Hematopoietic multipotent progenitor cell treated with erythropoietin and hydrocortisone succinate and interleukin-3 and kit ligand, for 4 days (in vitro differentiated cells): ENCODE measurements around the gene ZNF622.
A peak's percentile ranks its signal among the peaks of the same experiment; 100 is the strongest.

ENCODE experiments used
- DNase-seq: peaks from one replicate; pipeline ENCODE4 v3.0.0-alpha.2; 2015

ZNF622 gene

GRCh38 chr5:16428359-16428758, 37.2 kb downstream of the ZNF622 start:
- no peak for DNase-seq

- no peak for DNase-seq
Measured at GRCh38 chr5:16427587-16427986, 38.0 kb downstream of the ZNF622 start.

GRCh38 chr5:16418471-16418922, 47.1 kb downstream of the ZNF622 start:
- no peak for DNase-seq

DNA sequence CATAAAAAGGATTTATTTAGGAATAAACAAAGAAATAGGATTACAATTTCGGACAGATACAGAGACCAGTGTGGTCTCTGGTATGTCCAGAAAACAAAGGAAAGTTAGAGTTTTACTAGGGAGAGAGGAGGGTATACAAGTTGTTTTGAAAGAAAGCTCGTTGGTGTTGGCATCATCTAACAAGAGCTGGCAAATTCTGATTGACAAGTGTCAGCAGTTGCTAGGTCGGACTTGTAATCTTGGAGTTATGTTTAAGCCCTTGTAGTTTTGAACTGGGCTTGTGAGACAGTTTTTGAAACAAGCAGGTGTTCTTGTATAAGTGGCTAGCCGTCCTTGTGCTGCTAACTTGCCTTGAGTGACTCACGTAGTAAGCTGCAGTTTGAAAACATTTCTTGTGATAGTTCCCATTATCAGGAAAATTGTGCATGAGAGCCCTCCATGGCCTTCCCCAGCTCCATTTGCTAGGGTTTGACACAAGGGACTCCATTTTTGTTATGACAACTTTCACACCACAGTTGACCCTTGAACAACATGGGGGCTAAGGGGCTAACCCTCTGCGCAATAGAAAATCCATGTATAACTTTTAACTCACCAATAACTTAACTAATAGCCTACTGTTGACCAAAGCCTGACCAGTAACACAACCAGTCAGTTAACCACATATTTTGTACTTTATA, 48.1 kb downstream of the ZNF622 start:
- no peak for DNase-seq

DNA sequence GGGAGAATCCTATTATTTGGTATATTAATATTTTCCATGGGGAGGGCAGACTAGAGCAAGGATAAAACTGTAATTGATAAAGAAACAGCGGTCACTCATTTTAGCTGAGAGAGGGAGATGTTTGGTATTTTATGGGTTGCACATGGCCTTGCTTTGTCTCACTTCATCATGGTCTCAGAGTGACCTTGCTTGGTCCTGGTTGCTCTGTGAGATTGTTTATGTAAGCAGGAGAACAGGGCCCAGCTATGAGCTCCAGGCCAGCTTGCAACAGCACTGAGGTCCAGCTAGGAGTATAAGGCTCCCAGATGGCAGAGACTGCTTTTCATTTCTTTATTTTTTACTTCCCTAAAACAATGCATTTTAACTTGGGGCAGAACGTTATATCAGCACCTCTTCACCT, 50.7 kb downstream of the ZNF622 start:
- no peak for DNase-seq

GRCh38 chr5:16413166-16413860, 52.3 kb downstream of the ZNF622 start:
- DNase-seq = no peak

- DNase-seq = no peak
Measured at GRCh38 chr5:16412556-16412955, 53.0 kb downstream of the ZNF622 start.

DNA sequence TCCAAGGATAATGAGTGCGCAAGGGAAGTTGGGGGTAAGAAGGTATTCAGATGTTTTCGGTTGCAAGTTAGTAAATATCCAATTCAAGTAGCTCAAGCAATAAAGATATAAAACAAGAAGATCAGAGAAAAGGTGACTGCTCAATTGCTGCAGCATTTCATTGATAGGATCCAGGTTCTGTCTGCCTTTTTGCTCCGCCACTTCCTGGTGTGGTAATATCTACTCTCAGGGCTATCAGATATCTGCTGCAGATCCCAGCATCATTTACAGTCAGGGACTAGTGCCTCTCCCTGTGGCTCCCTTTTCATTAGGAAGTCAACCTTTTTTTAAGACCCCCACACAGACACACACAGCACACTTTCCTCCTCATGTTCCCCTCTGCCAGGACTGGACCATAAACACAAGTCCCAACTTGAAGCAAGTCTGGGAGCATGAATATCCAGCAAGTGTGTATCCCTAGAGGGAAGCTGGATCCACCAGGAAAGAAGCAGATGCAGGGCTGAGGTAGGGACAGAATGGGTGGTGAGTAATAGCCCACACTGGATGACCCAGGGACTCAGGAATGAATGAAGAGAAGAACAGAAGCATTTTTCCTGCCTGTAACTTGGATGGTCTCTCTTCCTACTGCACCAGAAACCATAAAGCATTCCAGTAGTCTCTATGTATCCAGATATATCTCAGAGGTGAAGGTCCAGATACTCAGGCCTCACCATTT, 53.7 kb downstream of the ZNF622 start:
- no peak for DNase-seq

GRCh38 chr5:16411235-16411634, 54.4 kb downstream of the ZNF622 start:
- DNase-seq = no peak

DNA sequence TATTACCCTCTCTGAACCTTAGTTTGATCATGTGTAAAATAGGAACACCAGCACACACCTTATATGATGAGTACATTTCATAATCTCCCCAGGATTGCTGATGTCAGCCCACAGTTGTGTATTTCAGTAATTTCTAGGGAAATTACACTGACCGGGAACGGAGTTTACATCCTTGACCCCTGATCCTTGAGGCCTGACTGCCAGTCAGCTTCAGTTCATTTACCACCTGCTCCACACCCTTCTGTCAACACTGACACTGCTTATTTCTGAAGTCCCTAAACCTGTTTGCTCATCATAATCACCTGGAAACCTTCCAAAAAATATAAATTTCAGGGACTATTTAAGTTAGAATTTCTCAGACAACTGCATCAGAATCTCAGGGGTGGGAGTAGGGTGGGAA, 55.3 kb downstream of the ZNF622 start:
- DNase-seq = no peak

DNA sequence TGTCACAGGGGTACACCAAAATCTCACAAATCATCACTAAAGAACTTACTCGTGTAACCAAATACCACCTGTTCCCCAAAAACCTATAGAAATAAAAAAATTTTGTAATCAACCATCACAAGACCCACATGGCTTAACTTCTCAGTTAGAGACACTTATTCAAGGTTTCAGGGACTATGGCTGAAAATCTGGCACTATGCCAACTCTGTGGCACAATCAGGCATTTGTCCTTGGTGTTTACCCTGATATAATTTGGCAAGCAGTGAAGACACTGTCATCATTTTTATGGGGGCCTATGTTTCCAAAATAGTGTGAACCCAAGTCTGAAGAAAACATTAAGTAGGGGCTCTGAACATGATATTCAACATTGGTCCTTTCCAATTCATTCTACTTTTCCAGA, 59.0 kb downstream of the ZNF622 start:
- DNase-seq = peak; percentile 4

DNA sequence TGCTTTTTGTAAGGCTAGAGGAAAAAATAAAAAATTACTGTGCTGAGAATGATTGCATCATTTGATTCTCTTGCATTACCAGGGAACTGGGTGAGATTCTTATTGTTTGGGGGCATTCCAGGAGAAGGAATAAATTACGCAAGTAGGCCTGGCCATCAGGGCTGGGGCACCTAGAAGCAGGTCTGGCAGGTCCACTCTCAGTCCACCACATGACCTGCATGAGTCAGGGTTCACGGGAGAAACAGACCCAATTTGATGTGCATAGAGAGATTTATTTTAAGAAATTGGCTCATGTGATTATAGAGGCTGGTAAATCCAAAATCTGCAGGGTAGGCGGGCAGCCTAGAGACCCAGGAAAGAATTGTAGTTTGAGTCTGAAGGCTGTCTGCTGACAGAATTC, 59.6 kb downstream of the ZNF622 start:
- DNase-seq = no peak
